ENCODE measurements around the gene ZMIZ1. TPM values are rescaled to one million over a fixed set of nuclear protein-coding genes. Genes with fewer than 3 reads are reported as not detected.

ZMIZ1 gene
- polyA plus RNA-seq, 1 donor: 40.1 TPM

GRCh38 chr10:79202188-79203013, 133.6 kb downstream of the ZMIZ1 start:
- Histone ChIP-seq H3K27me3 (ENCODE audit: control insufficient read depth, insufficient read depth, low read length) (no peaks in the 10 kb centered on the region), H3K4me3 (ENCODE audit: low read length) (no peak overlapping the region), H3K9me3 (ENCODE audit: control insufficient read depth, low read depth, low read length) (no peaks in the 10 kb centered on the region), H3K4me1 (ENCODE audit: control insufficient read depth, insufficient read depth, low read length) (no peaks in the 10 kb centered on the region), H3K27ac (ENCODE audit: low read length) (no peak overlapping the region), H3K36me3 (ENCODE audit: control insufficient read depth, insufficient read depth, low read length) (peaks cover 69% of the 10 kb centered on the region)
- no peak for DNase-seq
- WGBS (ENCODE audit: insufficient coverage, low lambda C conversion rate): 29% methylated on average over 1 of the region's 9 CpGs

DNA sequence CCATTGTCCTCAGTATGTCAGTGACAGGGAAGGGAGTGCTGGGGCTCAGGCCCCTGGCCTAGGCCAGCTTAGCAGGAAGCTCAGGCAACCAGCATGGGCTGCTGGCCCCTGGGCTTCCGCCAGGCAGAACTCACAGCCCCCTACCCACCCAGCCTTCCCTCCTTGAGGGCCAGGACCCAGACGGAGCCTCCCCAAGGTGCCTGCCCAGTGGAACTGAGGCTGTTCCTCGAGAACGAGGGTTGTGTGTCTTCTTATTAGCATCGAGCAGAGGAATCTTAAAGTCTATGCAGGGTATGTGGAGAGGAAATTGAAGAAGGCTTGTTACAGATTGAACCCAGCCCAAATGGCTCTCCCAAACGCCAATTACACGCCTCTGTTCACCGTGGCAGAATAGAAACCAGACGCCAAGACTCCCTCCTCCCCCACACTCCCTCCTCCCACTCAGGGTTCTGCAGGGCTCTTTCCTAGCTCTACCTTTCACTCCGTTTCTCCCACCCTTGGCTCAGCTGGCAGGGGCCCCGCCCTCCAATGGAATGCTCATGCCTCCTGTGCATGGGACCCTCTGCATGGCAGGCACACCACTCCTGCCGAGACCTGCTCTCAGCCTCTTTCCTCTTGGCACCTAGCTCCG, 134.4 kb downstream of the ZMIZ1 start:
- 83% methylated on average over 1 of the region's 13 CpGs for WGBS (ENCODE audit: insufficient coverage, low lambda C conversion rate)
- no peaks in the 10 kb centered on the region for H3K4me1 ChIP-seq (ENCODE audit: control insufficient read depth, insufficient read depth, low read length)
- H3K9me3 ChIP-seq (ENCODE audit: control insufficient read depth, low read depth, low read length): no peaks in the 10 kb centered on the region
- peaks cover 71% of the 10 kb centered on the region for H3K36me3 ChIP-seq (ENCODE audit: control insufficient read depth, insufficient read depth, low read length)
- H3K27ac ChIP-seq (ENCODE audit: low read length): peak overlapping the region; percentile 11
- no peaks in the 10 kb centered on the region for H3K27me3 ChIP-seq (ENCODE audit: control insufficient read depth, insufficient read depth, low read length)
- no peak overlapping the region for H3K4me3 ChIP-seq (ENCODE audit: low read length)
- no peak for DNase-seq

DNA sequence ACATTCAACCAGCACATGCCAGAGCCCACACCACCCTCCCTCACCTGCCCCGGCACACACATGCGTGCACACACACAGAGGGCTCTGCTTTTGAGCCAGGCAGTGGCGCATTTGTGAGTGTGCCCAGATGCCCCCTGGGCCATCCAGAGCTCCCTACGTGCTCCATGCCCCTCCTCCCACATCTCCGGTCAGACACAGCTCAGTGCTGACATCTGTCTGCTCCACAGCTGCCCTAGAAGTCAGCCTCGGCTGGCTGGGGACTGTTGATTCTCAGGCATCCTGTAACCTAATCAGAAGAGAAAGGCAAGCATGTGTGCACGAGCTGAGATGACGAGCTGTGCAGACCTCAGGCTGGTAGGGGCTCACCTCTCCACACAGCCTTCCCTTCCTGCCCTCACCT, 135.1 kb downstream of the ZMIZ1 start:
- Histone ChIP-seq H3K9me3 (ENCODE audit: control insufficient read depth, low read depth, low read length) (no peaks in the 10 kb centered on the region), H3K27me3 (ENCODE audit: control insufficient read depth, insufficient read depth, low read length) (no peaks in the 10 kb centered on the region), H3K4me1 (ENCODE audit: control insufficient read depth, insufficient read depth, low read length) (no peaks in the 10 kb centered on the region), H3K4me3 (ENCODE audit: low read length) (no peak overlapping the region), H3K36me3 (ENCODE audit: control insufficient read depth, insufficient read depth, low read length) (peaks cover 78% of the 10 kb centered on the region), H3K27ac (ENCODE audit: low read length) (no peak overlapping the region)
- no peak for DNase-seq
- WGBS (ENCODE audit: insufficient coverage, low lambda C conversion rate): no CpG with 5 or more reads among the region's 8 CpGs

- H3K27ac ChIP-seq (ENCODE audit: low read length): no peak overlapping the region
- no peaks in the 10 kb centered on the region for H3K27me3 ChIP-seq (ENCODE audit: control insufficient read depth, insufficient read depth, low read length)
- H3K9me3 ChIP-seq (ENCODE audit: control insufficient read depth, low read depth, low read length): no peaks in the 10 kb centered on the region
- DNase-seq: no peak
- 90% methylated on average over 4 of the region's 13 CpGs for WGBS (ENCODE audit: insufficient coverage, low lambda C conversion rate)
- peaks cover 93% of the 10 kb centered on the region for H3K36me3 ChIP-seq (ENCODE audit: control insufficient read depth, insufficient read depth, low read length)
- H3K4me1 ChIP-seq (ENCODE audit: control insufficient read depth, insufficient read depth, low read length): no peaks in the 10 kb centered on the region
- H3K4me3 ChIP-seq (ENCODE audit: low read length): no peak overlapping the region
These were observed 137.7 kb downstream of the ZMIZ1 start for GRCh38 chr10:79206300-79207095.

GRCh38 chr10:79207096-79207357, 138.3 kb downstream of the ZMIZ1 start:
- H3K4me1 ChIP-seq (ENCODE audit: control insufficient read depth, insufficient read depth, low read length): no peaks in the 10 kb centered on the region
- H3K27me3 ChIP-seq (ENCODE audit: control insufficient read depth, insufficient read depth, low read length): no peaks in the 10 kb centered on the region
- H3K36me3 ChIP-seq (ENCODE audit: control insufficient read depth, insufficient read depth, low read length): peaks cover 93% of the 10 kb centered on the region
- H3K27ac ChIP-seq (ENCODE audit: low read length): no peak overlapping the region
- H3K4me3 ChIP-seq (ENCODE audit: low read length): no peak overlapping the region
- no peak for DNase-seq
- H3K9me3 ChIP-seq (ENCODE audit: control insufficient read depth, low read depth, low read length): no peaks in the 10 kb centered on the region
- WGBS (ENCODE audit: insufficient coverage, low lambda C conversion rate): no CpG with 5 or more reads among the region's 4 CpGs

DNA sequence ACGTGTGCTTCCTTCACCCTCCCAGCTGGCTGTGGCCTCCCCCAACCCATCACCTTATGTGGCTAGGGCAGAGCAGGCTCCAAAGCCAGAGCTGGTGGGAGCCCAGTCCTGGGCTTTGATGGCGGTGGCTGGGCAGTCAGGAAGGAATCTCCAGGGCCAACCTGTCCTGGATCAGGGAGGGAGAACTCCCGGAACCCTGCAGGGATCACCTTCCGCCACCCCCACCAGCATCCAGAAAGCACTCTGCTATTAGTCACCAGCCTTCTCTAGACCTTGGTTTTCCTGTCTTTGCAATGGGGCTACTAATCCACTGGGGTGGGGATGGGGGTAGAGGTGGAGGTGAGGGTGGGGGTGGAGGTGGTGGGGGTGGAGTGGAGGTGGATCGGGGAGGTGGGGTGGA, 139.0 kb downstream of the ZMIZ1 start:
- H3K9me3 ChIP-seq (ENCODE audit: control insufficient read depth, low read depth, low read length): no peaks in the 10 kb centered on the region
- no peak overlapping the region for H3K27ac ChIP-seq (ENCODE audit: low read length)
- no CpG with 5 or more reads among the region's 5 CpGs for WGBS (ENCODE audit: insufficient coverage, low lambda C conversion rate)
- DNase-seq: no peak
- no peaks in the 10 kb centered on the region for H3K4me1 ChIP-seq (ENCODE audit: control insufficient read depth, insufficient read depth, low read length)
- no peaks in the 10 kb centered on the region for H3K27me3 ChIP-seq (ENCODE audit: control insufficient read depth, insufficient read depth, low read length)
- peaks cover 90% of the 10 kb centered on the region for H3K36me3 ChIP-seq (ENCODE audit: control insufficient read depth, insufficient read depth, low read length)
- no peak overlapping the region for H3K4me3 ChIP-seq (ENCODE audit: low read length)

- Histone ChIP-seq H3K9me3 (ENCODE audit: control insufficient read depth, low read depth, low read length) (no peaks in the 10 kb centered on the region), H3K27ac (ENCODE audit: low read length) (no peak overlapping the region), H3K36me3 (ENCODE audit: control insufficient read depth, insufficient read depth, low read length) (peaks cover 90% of the 10 kb centered on the region), H3K4me3 (ENCODE audit: low read length) (no peak overlapping the region), H3K4me1 (ENCODE audit: control insufficient read depth, insufficient read depth, low read length) (no peaks in the 10 kb centered on the region), H3K27me3 (ENCODE audit: control insufficient read depth, insufficient read depth, low read length) (no peaks in the 10 kb centered on the region)
- no peak for DNase-seq
- WGBS (ENCODE audit: insufficient coverage, low lambda C conversion rate): no CpG with 5 or more reads among the region's 15 CpGs
These were observed 139.7 kb downstream of the ZMIZ1 start for GRCh38 chr10:79208251-79208983.

- Histone ChIP-seq H3K9me3 (ENCODE audit: control insufficient read depth, low read depth, low read length) (no peaks in the 10 kb centered on the region), H3K36me3 (ENCODE audit: control insufficient read depth, insufficient read depth, low read length) (peaks cover 87% of the 10 kb centered on the region), H3K4me1 (ENCODE audit: control insufficient read depth, insufficient read depth, low read length) (no peaks in the 10 kb centered on the region), H3K4me3 (ENCODE audit: low read length) (no peak overlapping the region), H3K27me3 (ENCODE audit: control insufficient read depth, insufficient read depth, low read length) (no peaks in the 10 kb centered on the region), H3K27ac (ENCODE audit: low read length) (no peak overlapping the region)
- DNase-seq: no peak
- WGBS (ENCODE audit: insufficient coverage, low lambda C conversion rate): no CpG with 5 or more reads among the region's 10 CpGs
These were observed 140.6 kb downstream of the ZMIZ1 start for GRCh38 chr10:79209340-79209739.

DNA sequence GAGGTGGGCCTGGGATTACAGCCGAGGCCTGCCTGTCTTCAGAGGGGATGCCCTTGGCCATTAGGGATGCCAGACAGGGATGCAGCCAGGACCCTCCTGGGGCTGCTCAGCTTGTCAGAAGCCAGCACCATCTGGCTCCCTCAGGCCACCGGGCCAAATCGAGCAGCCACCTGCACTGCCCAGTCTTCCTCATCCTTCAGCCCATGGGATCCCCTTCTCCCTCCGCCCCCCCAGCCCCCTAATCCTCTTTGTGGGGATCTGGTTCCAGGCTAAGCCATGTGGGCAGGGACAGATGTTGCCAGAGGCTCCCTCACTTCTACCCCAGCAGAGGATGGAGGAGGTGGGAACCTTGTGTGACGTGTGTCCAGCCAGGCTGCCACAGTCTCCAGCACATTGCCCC, 141.1 kb downstream of the ZMIZ1 start:
- WGBS (ENCODE audit: insufficient coverage, low lambda C conversion rate): no CpG with 5 or more reads among the region's 5 CpGs
- DNase-seq: no peak
- no peaks in the 10 kb centered on the region for H3K27me3 ChIP-seq (ENCODE audit: control insufficient read depth, insufficient read depth, low read length)
- H3K36me3 ChIP-seq (ENCODE audit: control insufficient read depth, insufficient read depth, low read length): peaks cover 88% of the 10 kb centered on the region
- no peak overlapping the region for H3K4me3 ChIP-seq (ENCODE audit: low read length)
- H3K9me3 ChIP-seq (ENCODE audit: control insufficient read depth, low read depth, low read length): no peaks in the 10 kb centered on the region
- no peak overlapping the region for H3K27ac ChIP-seq (ENCODE audit: low read length)
- H3K4me1 ChIP-seq (ENCODE audit: control insufficient read depth, insufficient read depth, low read length): no peaks in the 10 kb centered on the region

DNA sequence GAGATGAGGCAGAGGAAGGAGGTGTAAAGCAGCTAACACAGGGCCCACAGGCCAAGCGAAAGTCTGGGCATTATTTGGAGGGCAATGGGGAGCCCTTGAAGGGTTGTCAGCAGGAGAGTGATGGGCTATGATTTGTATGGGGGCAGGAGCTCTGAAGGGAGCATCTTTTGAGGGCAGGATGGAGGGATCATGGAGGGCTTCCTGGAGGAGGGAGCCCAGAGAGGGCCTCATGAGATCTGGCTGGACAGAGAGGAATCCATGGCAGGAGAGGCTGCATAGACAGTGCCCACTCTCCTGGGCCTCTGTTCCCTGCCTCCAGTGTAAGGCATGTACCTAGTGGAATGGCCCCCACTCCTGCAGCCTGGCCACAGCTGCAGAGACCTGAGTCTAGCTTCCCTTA, 141.9 kb downstream of the ZMIZ1 start:
- Histone ChIP-seq H3K4me3 (ENCODE audit: low read length) (no peak overlapping the region), H3K36me3 (ENCODE audit: control insufficient read depth, insufficient read depth, low read length) (peaks cover 85% of the 10 kb centered on the region), H3K4me1 (ENCODE audit: control insufficient read depth, insufficient read depth, low read length) (no peaks in the 10 kb centered on the region), H3K9me3 (ENCODE audit: control insufficient read depth, low read depth, low read length) (no peaks in the 10 kb centered on the region), H3K27me3 (ENCODE audit: control insufficient read depth, insufficient read depth, low read length) (no peaks in the 10 kb centered on the region), H3K27ac (ENCODE audit: low read length) (no peak overlapping the region)
- DNase-seq: no peak
- no CpG with 5 or more reads among the region's 1 CpG for WGBS (ENCODE audit: insufficient coverage, low lambda C conversion rate)
